Measurements from ENCODE around the gene RSL1D1.

RSL1D1 gene

GRCh38 chr16:11875721-11876120 is 24.4 kb upstream of the RSL1D1 start:
- H3K4me3 ChIP-seq (ENCODE audit: low read depth, low read length), result no peak overlapping the region
- no peak for TF ChIP-seq CTCF (IDR thresholded peaks at IDR 0.05; ENCODE audit: insufficient read depth, low read length, missing control alignments)
- no peak for DNase-seq (ENCODE audit: low read depth, low spot score)
- CTCF ChIA-PET, result no interaction called here
- POLR2A ChIA-PET, result no interaction called here

- no peak for TF ChIP-seq CTCF (IDR thresholded peaks at IDR 0.05; ENCODE audit: insufficient read depth, low read length, missing control alignments)
- no peak overlapping the region for H3K4me3 ChIP-seq (ENCODE audit: low read depth, low read length)
- no peak for DNase-seq (ENCODE audit: low read depth, low spot score)
- CTCF ChIA-PET, result interaction anchor here (3.6 kb wide), 1 partner anchor 197 kb away, joined by 19 read pairs; no protein-coding TSS in a partner anchor
- POLR2A ChIA-PET, result no interaction called here
Measured at GRCh38 chr16:11871193-11871592, 19.9 kb upstream of the RSL1D1 start.

GRCh38 chr16:11870399-11870798 is 19.1 kb upstream of the RSL1D1 start:
- TF ChIP-seq CTCF (IDR thresholded peaks at IDR 0.05; ENCODE audit: insufficient read depth, low read length, missing control alignments), result no peak
- H3K4me3 ChIP-seq (ENCODE audit: low read depth, low read length), result no peak overlapping the region
- ChIA-PET POLR2A (no interaction called here), CTCF (interaction anchor here (1.1 to 3.6 kb wide), 2 partner anchors 8 to 198 kb away, joined by 4 to 19 read pairs; no protein-coding TSS in a partner anchor)
- DNase-seq (ENCODE audit: low read depth, low spot score), result no peak

- CTCF ChIA-PET, result interaction anchor here (0.8 to 2.1 kb wide), 3 partner anchors 9 to 198 kb away, joined by 3 to 10 read pairs (median 4); no protein-coding TSS in a partner anchor
- POLR2A ChIA-PET, result no interaction called here
Measured at GRCh38 chr16:11869353-11870228, 18.2 kb upstream of the RSL1D1 start.

GRCh38 chr16:11868412-11868980 is 17.2 kb upstream of the RSL1D1 start:
- no peak for TF ChIP-seq CTCF (IDR thresholded peaks at IDR 0.05; ENCODE audit: insufficient read depth, low read length, missing control alignments)
- no peak for DNase-seq (ENCODE audit: low read depth, low spot score)
- ChIA-PET CTCF (interaction anchor here (2.1 kb wide), 1 partner anchor 199 kb away, joined by 10 read pairs; no protein-coding TSS in a partner anchor), POLR2A (no interaction called here)
- no peak overlapping the region for H3K4me3 ChIP-seq (ENCODE audit: low read depth, low read length)

More at GRCh38 chr16:11869353-11870228, 18.2 kb upstream of the RSL1D1 start:
- no peak for DNase-seq (ENCODE audit: low read depth, low spot score)
- no peak overlapping the region for H3K4me3 ChIP-seq (ENCODE audit: low read depth, low read length)
- no peak for TF ChIP-seq CTCF (IDR thresholded peaks at IDR 0.05; ENCODE audit: insufficient read depth, low read length, missing control alignments)

GRCh38 chr16:11862489-11862888 is 11.1 kb upstream of the RSL1D1 start:
- ChIA-PET CTCF (interaction anchor here (1.7 kb wide), 1 partner anchor 65 kb away, joined by 4 read pairs; the partner anchor contains the start of gene ZC3H7A), POLR2A (no interaction called here)
- no peak for TF ChIP-seq CTCF (IDR thresholded peaks at IDR 0.05; ENCODE audit: insufficient read depth, low read length, missing control alignments)
- DNase-seq (ENCODE audit: low read depth, low spot score), result no peak
- H3K4me3 ChIP-seq (ENCODE audit: low read depth, low read length), result no peak overlapping the region

All from AG04449 (cell line).